ENCODE data around the gene PRKN. TPM values are rescaled to one million over a fixed set of nuclear protein-coding genes. Genes with fewer than 3 reads are reported as not detected.

PRKN gene
- polyA plus RNA-seq, 1 donor from 2014 or later = 1.2 TPM

DNA sequence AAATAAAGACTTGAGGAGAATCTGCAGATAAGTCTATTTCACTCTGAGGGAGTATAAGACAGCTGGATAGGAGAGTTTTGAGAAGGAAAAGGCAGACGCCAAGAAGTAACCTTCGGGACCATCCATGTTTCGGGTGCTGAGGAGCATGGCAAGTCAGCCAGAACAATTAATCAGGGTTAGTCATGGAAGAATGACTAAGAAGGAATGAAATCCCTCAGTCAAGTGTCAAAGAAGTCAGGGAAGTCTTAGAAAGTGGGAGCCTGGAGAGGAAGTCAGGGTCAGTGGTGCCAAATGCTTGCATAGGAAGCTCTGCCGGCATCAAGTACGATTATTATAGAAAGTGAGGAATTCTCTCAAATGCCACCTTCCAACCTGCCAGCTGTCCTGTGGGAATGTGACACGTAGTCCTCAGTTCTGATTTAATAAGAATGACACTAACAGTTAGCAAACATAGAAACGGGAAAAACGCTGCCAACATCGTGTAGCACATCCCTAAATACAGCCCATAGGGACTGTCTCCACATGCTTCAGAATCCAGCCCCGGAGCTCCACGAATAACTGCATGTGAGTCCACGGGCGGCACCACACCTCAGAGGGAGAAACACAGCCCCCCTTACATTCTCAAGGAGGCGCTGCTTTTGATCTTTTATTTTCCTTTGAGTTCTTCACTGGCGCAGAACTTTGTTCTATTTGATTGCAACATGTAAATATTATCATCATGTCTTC, 602.7 kb downstream of the PRKN start:
- no peaks in the 10 kb centered on the region for H4K20me1 ChIP-seq (ENCODE audit: insufficient read depth)
- no peaks in the 10 kb centered on the region for H3K9me2 ChIP-seq (ENCODE audit: insufficient read depth, low read length)
- H3K9ac ChIP-seq (ENCODE audit: low read length) = no peak overlapping the region
- H3K36me3 ChIP-seq (ENCODE audit: insufficient read depth, low read length) = no peaks in the 10 kb centered on the region
- no peaks in the 10 kb centered on the region for H3K9me3 ChIP-seq (ENCODE audit: low read length)
- peak overlapping the region; percentile 67 for H3K27ac ChIP-seq (ENCODE audit: low read length)
- no peak overlapping the region for H3K4me2 ChIP-seq (ENCODE audit: low read length)
- H3K4me3 ChIP-seq (ENCODE audit: low read length) = no peak overlapping the region
- no peaks in the 10 kb centered on the region for H3K79me2 ChIP-seq (replicated peaks; ENCODE audit: insufficient read depth, low read length)
- no peaks in the 10 kb centered on the region for H3F3A ChIP-seq (ENCODE audit: insufficient read depth, low read length, poor library complexity, severe bottlenecking)
- H3K27me3 ChIP-seq (ENCODE audit: insufficient read depth, low read depth, low read length) = no peaks in the 10 kb centered on the region
- no peak overlapping the region for H2AFZ ChIP-seq (ENCODE audit: low read depth, low read length)
- TF ChIP-seq EP300 (conservative IDR thresholded peaks at IDR 0.05; ENCODE audit: poor library complexity, severe bottlenecking) = no peak
- no peak for TF ChIP-seq RAD21 (conservative IDR thresholded peaks at IDR 0.05)
- no peak for TF ChIP-seq SMC3 (conservative IDR thresholded peaks at IDR 0.05; ENCODE audit: poor library complexity)
- no peak for TF ChIP-seq MXI1 (conservative IDR thresholded peaks at IDR 0.05; ENCODE audit: poor library complexity, severe bottlenecking)
- TF ChIP-seq EZH2 (IDR thresholded peaks at IDR 0.05; ENCODE audit: borderline replicate concordance, insufficient read depth, low read length, poor library complexity, severe bottlenecking) = no peak
- TF ChIP-seq, protein P1, sequence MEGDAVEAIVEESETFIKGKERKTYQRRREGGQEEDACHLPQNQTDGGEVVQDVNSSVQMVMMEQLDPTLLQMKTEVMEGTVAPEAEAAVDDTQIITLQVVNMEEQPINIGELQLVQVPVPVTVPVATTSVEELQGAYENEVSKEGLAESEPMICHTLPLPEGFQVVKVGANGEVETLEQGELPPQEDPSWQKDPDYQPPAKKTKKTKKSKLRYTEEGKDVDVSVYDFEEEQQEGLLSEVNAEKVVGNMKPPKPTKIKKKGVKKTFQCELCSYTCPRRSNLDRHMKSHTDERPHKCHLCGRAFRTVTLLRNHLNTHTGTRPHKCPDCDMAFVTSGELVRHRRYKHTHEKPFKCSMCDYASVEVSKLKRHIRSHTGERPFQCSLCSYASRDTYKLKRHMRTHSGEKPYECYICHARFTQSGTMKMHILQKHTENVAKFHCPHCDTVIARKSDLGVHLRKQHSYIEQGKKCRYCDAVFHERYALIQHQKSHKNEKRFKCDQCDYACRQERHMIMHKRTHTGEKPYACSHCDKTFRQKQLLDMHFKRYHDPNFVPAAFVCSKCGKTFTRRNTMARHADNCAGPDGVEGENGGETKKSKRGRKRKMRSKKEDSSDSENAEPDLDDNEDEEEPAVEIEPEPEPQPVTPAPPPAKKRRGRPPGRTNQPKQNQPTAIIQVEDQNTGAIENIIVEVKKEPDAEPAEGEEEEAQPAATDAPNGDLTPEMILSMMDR (IDR thresholded peaks at IDR 0.05; ENCODE audit: poor library complexity, severe bottlenecking) = no peak
- TF ChIP-seq, protein P2, sequence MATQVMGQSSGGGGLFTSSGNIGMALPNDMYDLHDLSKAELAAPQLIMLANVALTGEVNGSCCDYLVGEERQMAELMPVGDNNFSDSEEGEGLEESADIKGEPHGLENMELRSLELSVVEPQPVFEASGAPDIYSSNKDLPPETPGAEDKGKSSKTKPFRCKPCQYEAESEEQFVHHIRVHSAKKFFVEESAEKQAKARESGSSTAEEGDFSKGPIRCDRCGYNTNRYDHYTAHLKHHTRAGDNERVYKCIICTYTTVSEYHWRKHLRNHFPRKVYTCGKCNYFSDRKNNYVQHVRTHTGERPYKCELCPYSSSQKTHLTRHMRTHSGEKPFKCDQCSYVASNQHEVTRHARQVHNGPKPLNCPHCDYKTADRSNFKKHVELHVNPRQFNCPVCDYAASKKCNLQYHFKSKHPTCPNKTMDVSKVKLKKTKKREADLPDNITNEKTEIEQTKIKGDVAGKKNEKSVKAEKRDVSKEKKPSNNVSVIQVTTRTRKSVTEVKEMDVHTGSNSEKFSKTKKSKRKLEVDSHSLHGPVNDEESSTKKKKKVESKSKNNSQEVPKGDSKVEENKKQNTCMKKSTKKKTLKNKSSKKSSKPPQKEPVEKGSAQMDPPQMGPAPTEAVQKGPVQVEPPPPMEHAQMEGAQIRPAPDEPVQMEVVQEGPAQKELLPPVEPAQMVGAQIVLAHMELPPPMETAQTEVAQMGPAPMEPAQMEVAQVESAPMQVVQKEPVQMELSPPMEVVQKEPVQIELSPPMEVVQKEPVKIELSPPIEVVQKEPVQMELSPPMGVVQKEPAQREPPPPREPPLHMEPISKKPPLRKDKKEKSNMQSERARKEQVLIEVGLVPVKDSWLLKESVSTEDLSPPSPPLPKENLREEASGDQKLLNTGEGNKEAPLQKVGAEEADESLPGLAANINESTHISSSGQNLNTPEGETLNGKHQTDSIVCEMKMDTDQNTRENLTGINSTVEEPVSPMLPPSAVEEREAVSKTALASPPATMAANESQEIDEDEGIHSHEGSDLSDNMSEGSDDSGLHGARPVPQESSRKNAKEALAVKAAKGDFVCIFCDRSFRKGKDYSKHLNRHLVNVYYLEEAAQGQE (IDR thresholded peaks at IDR 0.05; ENCODE audit: borderline replicate concordance) = no peak
- TF ChIP-seq TAF1 (IDR thresholded peaks at IDR 0.05; ENCODE audit: low read depth) = no peak
- TF ChIP-seq POLR2AphosphoS5 (IDR thresholded peaks at IDR 0.05) = no peak

DNA sequence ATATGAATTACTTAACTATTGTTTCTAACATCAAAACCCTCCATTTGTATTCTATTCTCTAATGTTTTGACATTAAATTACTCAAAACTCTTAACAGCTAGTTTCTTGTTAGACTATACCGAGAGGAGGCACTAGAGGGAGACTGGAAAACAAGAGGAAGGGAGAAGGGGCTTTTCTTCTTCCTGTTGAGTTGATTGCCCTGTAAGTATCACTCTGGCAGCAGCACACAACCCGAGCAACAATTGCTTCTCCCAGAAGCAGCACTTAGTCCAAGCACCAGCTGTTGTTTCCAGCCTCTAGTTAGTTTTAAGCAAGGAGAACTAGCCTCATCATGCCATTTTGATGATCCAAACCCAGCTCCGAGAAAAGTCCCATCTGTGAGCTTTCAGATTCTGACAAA, 603.8 kb downstream of the PRKN start:
- H3K4me2 ChIP-seq (ENCODE audit: low read length) = no peak overlapping the region
- H3K79me2 ChIP-seq (replicated peaks; ENCODE audit: insufficient read depth, low read length) = no peaks in the 10 kb centered on the region
- no peak overlapping the region for H2AFZ ChIP-seq (ENCODE audit: low read depth, low read length)
- no peaks in the 10 kb centered on the region for H3K9me2 ChIP-seq (ENCODE audit: insufficient read depth, low read length)
- H3K27ac ChIP-seq (ENCODE audit: low read length) = no peak overlapping the region
- no peaks in the 10 kb centered on the region for H3F3A ChIP-seq (ENCODE audit: insufficient read depth, low read length, poor library complexity, severe bottlenecking)
- no peak overlapping the region for H3K9ac ChIP-seq (ENCODE audit: low read length)
- TF ChIP-seq MXI1 (conservative IDR thresholded peaks at IDR 0.05; ENCODE audit: poor library complexity, severe bottlenecking) (no peak), EP300 (conservative IDR thresholded peaks at IDR 0.05; ENCODE audit: poor library complexity, severe bottlenecking) (no peak), SMC3 (conservative IDR thresholded peaks at IDR 0.05; ENCODE audit: poor library complexity) (peak; percentile 31), RAD21 (conservative IDR thresholded peaks at IDR 0.05) (no peak), EZH2 (IDR thresholded peaks at IDR 0.05; ENCODE audit: borderline replicate concordance, insufficient read depth, low read length, poor library complexity, severe bottlenecking) (no peak), POLR2AphosphoS5 (IDR thresholded peaks at IDR 0.05) (no peak), TAF1 (IDR thresholded peaks at IDR 0.05; ENCODE audit: low read depth) (no peak)
- TF ChIP-seq, protein P2 (IDR thresholded peaks at IDR 0.05; ENCODE audit: borderline replicate concordance) = no peak
- TF ChIP-seq, protein P1 (IDR thresholded peaks at IDR 0.05; ENCODE audit: poor library complexity, severe bottlenecking) = peak; percentile 38
- no peak overlapping the region for H3K4me3 ChIP-seq (ENCODE audit: low read length)
- H3K9me3 ChIP-seq (ENCODE audit: low read length) = no peaks in the 10 kb centered on the region
- H4K20me1 ChIP-seq (ENCODE audit: insufficient read depth) = no peaks in the 10 kb centered on the region
- H3K27me3 ChIP-seq (ENCODE audit: insufficient read depth, low read depth, low read length) = no peaks in the 10 kb centered on the region
- H3K36me3 ChIP-seq (ENCODE audit: insufficient read depth, low read length) = no peaks in the 10 kb centered on the region

Data from neural cell (in vitro differentiated cells).